ENCODE data around the gene ART1.
"Not testable (repeated sequence)": the region's sequence is repeated elsewhere in the genome, so short reads cannot be mapped to it uniquely, and the experiment has no call there.

Gene ART1

GRCh38 chr11:3635641-3636375, 9.1 kb upstream of the ART1 start:
- no peak for DNase-seq

GRCh38 chr11:3637201-3637600, 7.7 kb upstream of the ART1 start:
- no peak for DNase-seq

DNA sequence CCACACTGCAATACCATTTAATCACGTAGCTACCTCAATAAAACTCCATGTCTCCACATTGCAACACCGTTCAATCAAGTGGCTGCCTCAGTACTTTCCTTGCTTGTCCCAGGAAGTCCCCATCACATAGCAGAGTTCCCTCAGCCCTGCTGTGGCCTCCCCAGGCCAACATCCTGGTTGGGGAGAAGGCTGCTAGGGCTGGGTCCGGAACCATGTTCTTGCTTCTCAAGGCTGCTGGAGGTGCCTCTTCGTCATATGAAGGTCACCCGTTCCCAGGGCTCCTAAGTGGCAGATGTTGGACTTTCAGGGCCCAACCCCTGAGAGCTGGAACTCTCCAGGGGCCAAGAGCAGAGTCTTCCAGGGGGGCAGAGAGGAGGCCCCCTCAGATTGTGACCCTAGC, 6.4 kb upstream of the ART1 start:
- no peak for DNase-seq

DNA sequence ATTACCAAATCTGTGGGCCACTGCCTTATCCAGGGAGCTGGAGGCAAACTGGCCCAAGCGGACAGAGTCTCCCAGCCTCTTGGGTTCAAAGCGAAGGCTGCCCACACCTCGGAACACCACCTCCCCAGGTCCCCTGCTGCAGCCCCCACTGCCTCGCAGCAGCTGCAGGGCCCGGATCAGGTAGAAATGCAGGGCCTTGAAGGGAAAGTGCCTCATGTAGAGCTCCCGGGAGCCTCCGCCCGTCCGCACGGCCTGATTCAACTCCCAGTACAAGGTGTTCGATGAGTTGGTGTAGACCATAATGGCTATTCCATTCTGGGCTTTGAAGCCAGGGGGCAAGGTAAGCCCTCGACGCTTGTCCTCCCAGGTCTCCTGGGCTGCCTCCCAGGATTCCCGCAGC, 5.1 kb upstream of the ART1 start:
- no peak for DNase-seq

GRCh38 chr11:3641191-3641590, 3.7 kb upstream of the ART1 start:
- no peak for DNase-seq

- DNase-seq, result no peak
Observed at GRCh38 chr11:3641701-3642070, 3.2 kb upstream of the ART1 start, which contains the start of gene ART5. Gene ART5 (minus strand): TSS chr11:3641992. CDS start chr11:3641862, 130 bp downstream.

- peak; percentile 60 to 65 for DNase-seq
Observed at GRCh38 chr11:3642071-3642951, 2.6 kb upstream of the ART1 start.

DNA sequence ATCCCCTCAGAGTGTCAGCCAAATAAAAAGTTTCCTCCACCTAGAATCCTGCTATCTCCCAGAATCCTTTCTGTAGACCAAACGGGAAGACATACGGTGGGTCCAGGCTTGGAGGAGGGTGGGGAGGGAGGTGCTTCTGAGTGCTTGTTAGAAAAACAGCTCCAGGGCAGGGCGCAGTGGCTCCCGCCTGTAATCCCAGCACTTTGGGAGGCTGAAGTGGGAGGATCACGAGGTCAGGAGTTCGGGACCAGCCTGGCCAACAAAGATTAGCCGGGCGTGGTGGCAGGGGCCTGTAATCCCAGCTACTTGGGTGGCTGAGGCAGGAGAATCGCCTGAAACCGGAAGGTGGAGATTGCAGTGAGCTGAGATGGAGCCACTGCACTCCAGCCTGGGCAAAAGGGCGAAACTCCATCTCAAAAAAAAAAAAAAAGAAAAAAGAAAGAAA, 1.8 kb upstream of the ART1 start:
- not testable (repeated sequence) for DNase-seq

DNA sequence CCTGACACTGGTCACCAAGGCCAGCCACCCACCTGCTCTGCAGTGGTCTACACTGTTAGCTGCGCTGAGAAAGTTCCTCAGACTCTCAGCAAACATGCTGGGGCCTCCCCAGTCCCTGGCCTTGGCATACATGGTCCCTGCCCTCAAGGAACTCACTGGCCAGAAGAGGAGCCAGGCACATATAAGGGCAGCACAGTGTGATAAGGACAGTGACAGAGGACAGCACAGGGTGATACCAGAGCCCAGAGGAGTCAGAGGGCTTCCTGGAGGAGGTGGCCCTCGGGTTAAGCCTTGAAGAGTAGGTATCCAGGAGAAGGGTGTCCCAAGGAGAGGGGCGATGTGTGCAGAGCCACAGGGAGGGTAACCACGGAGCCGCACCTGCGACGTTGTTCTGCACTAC, 624 bp downstream of the ART1 start:
- DNase-seq, result no peak

- DNase-seq, result not testable (repeated sequence)
Observed at GRCh38 chr11:3648843-3649242, 3.9 kb downstream of the ART1 start.

GRCh38 chr11:3649374-3649773, 4.4 kb downstream of the ART1 start:
- DNase-seq, result not testable (repeated sequence)

GRCh38 chr11:3652514-3652913, 7.6 kb downstream of the ART1 start:
- not testable (repeated sequence) for DNase-seq

DNA sequence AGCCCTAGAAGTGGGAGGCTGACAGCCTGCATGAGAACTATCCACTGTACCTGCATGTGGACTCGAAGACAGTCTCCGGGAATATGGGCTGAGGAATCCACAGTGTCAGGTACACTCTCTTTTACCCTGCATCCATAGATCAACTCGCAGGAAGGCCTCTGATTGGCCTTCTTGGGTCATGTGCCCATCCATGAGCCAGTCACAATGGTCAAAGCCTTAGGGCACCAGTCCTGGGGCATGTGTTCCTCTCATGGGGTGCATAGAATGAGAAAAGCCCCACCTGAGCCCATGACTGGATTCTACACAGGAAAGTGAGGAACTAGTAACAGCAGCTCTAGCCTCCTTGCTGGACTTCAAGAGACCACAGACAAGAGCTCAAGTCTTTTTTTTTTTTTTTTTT, 10.6 kb downstream of the ART1 start:
- DNase-seq, result no peak

DNA sequence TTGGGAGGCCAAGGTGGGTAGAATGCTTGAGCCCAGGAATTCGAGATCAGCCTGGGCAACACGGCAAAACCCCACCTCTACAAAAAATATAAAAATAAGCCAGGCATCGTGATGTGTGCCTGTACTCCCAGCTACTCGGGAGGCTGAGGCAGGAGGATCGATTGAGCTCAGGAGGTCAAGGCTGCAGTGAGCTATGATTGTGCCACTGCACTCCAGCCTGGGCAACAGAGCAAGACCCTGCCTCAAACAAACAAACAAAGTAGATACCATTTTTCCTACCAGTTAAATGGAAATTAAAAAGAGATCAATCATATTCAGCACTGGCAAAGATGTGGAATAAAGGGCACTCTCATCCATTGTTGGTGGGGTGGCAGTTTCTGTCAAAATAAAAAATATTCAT, 12.4 kb downstream of the ART1 start:
- not testable (repeated sequence) for DNase-seq

DNA sequence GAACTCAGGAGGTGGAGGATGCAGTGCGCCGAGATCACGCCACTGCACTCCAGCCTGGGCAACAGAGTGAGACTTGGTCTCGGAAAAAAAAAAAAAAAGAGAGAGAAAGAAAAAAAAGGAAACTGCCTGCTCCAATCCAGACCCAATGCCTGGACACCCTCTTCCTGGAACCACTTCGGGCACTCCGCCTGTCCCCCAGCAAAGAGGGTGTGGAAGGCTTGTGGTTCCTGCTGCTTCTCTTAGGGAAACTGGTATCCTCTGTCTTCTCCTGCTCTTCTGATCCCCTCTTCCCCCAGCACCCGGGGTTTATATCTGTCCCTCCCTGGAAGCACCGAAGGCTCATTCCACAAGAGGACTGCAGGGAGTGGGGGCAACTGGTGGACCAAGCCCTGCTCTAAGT, 13.3 kb downstream of the ART1 start:
- DNase-seq, result no peak

DNA sequence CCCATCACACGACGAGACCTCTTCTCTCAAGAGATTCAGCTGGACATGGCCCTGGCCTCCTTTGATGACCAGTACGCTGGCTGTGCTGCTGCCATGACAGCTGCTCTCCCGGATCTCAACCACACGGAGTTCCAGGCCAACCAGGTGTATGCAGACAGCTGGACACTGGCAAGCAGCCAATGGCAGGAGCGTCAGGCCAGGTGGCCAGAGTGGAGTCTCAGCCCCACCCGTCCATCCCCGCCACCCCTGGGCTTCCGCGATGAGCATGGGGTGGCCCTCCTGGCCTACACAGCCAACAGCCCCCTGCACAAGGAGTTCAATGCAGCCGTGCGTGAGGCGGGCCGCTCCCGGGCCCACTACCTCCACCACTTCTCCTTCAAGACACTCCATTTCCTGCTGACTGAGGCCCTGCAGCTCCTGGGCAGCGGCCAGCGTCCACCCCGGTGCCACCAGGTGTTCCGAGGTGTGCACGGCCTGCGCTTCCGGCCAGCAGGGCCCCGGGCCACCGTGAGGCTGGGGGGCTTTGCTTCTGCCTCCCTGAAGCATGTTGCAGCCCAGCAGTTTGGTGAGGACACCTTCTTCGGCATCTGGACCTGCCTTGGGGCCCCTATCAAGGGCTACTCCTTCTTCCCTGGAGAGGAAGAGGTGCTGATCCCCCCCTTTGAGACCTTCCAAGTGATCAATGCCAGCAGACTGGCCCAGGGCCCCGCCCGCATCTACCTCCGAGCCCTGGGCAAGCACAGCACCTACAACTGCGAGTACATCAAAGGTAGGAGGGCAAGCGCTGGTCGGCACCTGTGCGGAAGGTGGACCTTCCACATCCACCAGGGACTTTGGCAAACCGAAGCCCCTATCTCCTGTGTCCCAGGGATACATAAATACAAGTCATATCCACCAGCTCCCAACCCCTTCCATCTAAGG, 14.9 kb downstream of the ART1 start:
- DNase-seq, result no peak

DNA sequence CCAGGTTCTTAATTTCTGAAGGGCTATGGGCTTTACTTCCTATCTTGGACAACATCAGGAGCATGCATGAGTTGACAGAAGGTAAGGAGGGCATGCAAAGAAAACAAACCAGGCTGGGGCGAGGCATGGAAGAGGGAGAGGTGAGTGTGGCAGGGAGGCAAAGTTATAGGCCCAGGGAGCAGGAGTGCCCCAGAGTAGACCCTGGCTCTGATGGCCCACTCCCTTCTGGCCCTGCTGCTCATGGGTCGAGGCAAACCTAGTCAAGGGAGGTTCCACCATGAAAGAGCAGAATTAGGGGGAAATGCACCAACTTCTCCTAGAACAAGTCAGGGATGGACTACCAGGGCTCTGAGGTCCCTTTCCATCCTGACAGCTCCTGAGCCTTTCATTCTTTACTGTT, 16.0 kb downstream of the ART1 start:
- DNase-seq, result no peak

GRCh38 chr11:3662856-3663255, 17.9 kb downstream of the ART1 start:
- no peak for DNase-seq

- DNase-seq, result no peak
Observed at GRCh38 chr11:3664032-3664630, 19.2 kb downstream of the ART1 start.

DNA sequence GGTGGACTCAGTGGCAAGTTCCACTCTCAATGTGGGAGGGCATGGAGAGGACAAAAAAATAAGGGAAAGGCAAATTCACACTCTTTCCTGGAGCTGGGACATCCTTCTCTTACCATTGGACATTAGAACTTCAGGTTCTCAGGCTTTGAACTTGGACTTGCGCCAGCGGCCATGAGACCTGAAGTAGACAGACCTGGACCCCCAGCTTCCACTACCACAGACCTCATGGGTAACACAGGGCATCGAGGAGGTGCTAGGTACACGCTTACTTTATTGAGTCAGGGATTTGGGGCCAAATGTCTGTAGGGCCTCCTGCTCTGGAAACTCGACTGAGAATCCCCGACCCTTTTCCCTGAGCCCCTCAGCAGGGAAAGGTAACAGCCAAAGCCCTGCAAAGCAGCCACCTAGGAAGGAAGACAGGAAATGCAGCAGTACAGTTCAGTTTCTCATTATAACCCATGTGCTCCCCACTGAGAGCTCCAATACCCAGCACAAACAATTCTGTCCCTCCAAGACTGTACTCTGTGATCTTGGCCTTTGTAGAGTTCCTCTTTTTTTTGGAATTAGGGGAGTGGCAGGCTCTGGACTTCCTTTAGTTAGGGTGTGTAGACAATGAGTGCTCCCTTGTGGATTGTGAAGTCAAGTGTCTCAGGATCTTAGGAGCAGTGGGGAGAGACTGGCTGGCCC, 20.6 kb downstream of the ART1 start:
- DNase-seq, result peak; percentile 16 to 33

- no peak for DNase-seq
Observed at GRCh38 chr11:3666023-3666530, 21.1 kb downstream of the ART1 start.
